Posterior cingulate gyrus (tissue), 11 donors: ENCODE data around the gene ZNF804A.
"Not testable (repeated sequence)": the region's sequence is repeated elsewhere in the genome, so short reads cannot be mapped to it uniquely, and the experiment has no call there.

Experiments
- DNase-seq, 10 donors: peaks; one replicate each; pipeline versions ENCODE4 v3.0.0 to v3.0.0-alpha.2; 2020 to 2021; ENCODE audit warnings: mixed read lengths in 3 of 10
- intact Hi-C: fragments of 100-400 bp; cut with DNase I; formaldehyde crosslinking; loops from one replicate; pipeline ENCODE4 v1.15.1; 2023

The ZNF804A gene

DNA sequence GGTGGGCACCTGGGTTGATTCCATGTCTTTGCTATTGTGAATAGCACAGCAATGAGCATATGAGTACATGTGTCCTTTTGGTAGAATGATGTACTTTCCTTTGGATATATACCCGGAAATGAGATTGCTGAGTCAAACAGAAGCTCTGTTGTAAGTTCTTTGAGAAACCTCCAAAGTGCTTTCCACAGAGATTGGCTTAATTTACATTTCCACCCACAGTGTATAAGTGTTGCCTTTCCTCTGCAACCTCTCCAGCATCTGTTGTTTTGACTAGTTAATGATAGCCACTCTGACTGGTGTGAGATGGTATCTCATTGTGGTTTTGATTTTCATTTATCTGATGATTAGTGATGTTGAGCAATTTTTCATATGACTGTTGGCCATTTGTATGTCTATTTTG is 194.8 kb downstream of the ZNF804A start:
- intact Hi-C loops: no loop called here
- no peak for DNase-seq

GRCh38 chr2:184799379-184799778 is 201.1 kb downstream of the ZNF804A start:
- no peak for DNase-seq
- intact Hi-C loops: no loop called here

DNA sequence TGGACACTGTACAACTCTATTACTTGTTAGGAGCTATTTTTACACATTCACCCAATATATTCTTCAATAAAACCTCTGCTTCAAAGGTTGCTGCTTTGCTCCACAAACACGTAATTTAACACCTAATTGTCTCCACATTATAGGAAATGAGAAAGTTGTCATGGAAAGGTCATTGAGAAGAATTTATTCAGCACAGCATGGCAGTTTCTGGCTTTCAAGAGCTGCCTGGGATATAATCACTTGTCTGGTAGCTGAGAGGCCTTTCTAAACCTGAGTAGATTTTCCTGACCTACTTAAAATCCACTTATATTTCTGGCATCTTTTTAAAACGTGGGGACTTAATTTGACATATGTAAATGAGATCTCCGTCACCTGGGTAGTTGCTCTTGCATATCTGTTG is 216.1 kb downstream of the ZNF804A start:
- no peak for DNase-seq
- intact Hi-C loops: no loop called here

GRCh38 chr2:184815824-184816223 is 217.5 kb downstream of the ZNF804A start:
- intact Hi-C loops: no loop called here
- no peak for DNase-seq

DNA sequence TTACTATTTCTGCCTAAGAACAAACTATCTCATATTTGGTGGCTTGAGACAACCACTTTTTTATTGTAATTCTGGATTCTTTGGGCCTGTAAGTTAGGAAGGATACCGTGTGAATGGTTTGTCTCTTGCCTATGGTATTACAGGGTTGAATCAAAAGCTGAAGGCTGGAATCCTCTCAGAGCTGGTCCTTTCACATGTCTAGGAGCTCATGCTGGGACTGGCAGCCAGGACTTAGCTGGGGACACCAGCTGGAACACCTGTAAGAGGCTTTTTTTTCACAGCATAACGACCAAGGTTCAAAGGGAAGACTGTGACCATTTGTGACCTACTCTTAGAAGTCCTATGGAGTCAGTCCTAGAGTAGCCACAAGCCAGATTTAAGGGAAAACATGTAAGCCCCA is 226.3 kb downstream of the ZNF804A start:
- intact Hi-C loops: no loop called here
- DNase-seq: no peak

DNA sequence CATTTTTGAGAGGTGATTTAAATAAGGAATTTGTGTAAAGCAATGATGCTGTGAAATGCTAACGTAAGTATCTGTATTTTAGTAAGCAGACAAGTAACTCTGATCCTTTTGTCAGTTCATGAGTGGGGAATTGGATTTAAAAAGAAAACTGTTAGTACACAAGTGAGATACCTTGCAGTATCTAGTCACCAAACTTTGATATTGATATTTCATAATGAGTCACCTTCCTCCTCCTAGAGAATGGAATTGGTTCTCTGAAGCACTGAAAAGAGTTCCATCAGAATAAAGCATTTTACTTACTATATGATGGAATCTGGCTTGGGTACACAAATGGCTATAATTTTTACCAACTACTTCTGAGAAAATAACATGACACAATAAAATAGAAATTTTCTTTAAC is 232.2 kb downstream of the ZNF804A start:
- intact Hi-C loops: no loop called here
- DNase-seq: no peak

DNA sequence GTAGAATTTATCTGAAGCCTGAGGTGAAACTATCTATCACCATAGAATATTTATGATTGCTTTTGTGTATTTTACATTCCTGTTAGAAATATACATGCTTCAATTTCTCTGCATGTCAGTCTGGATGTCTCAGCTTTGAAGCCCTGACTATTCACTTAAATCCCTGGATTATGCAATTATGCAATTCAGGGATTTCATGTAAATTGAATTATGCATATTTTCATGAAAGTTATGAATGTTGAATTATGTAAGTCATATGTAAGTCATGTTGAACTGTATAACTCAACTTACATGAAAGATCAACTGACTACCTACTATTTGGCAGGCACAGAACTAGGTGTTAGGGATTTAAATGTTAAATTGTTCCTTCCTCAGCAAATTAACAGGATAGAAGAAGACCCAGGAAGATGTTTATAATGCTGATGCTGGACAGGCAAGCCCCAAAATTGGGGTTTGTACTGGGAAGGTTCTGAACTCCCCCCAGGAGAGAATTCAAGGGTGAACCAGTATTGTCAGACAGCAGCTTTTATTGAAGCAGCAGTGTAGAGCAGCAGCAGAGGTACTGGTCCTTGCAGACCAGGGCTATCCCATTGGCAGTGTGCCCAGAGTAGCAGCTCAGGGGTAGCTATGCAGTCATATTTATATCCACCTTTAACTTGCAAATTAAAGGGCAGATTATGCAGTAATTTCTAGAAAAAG is 236.5 kb downstream of the ZNF804A start:
- intact Hi-C loops: no loop called here
- peak in 2 of 10 donors; percentile 51 to 59 for DNase-seq

- DNase-seq: peak in 1 of 10 donors; percentile 24
- intact Hi-C loops: no loop called here
These were observed 237.0 kb downstream of the ZNF804A start for GRCh38 chr2:184835398-184835715.

DNA sequence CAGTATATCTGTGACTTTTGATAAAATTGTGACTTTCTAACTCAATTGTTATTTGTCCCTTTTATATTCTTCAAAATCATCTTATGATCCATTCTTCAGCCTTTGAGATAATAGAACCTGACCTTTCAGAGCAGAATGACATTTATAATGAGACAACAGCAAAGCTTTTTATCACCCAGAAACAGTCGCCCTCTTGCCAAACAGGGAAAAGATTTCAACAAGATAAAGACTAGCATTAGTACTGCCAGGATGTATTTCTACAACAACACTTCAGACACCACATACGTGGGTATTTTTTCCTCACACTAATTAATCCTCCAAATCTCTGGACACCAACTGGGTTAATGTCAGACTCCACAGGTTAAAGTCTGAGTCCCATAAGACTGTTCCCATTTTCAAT is 249.0 kb downstream of the ZNF804A start:
- DNase-seq: no peak
- intact Hi-C loops: no loop called here

GRCh38 chr2:184849516-184849915 is 251.2 kb downstream of the ZNF804A start:
- intact Hi-C loops: no loop called here
- no peak for DNase-seq

DNA sequence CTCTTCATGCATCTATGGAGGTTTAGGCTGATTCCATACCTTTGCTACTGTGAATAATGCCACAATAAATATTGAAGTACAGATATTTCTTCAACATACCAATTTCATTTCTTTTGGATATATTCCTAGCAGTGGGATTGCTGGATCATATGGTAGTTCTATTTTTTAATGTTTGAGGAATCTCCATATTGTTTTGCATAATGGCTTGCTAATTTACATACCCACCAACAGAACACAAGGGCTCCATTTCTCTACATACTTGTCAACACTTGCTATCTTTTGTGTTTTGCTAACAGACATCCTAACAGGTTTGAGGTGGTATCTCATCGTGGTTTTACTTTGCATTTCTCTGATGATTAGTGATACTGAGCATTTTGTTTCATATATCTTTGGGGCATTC is 253.2 kb downstream of the ZNF804A start:
- no peak for DNase-seq
- intact Hi-C loops: no loop called here

DNA sequence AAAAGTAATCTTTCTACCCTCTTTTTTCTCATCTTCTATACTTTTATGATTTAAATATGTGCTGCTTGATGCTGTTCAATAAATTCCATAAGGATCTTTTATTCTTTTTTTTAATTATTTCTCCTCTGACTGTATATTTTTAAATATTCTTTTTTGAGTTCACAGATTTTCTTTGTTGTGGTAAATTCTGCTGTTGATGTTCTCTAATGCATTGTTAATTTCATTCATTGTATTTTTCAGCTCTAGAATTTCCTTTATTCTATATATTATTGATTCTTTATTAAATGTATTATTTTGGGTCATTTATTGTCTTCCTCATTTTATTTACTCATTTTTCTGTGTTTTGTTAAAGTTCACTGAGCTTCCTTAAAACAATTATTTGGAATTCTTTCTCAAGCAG is 260.9 kb downstream of the ZNF804A start:
- DNase-seq: no peak
- intact Hi-C loops: no loop called here

DNA sequence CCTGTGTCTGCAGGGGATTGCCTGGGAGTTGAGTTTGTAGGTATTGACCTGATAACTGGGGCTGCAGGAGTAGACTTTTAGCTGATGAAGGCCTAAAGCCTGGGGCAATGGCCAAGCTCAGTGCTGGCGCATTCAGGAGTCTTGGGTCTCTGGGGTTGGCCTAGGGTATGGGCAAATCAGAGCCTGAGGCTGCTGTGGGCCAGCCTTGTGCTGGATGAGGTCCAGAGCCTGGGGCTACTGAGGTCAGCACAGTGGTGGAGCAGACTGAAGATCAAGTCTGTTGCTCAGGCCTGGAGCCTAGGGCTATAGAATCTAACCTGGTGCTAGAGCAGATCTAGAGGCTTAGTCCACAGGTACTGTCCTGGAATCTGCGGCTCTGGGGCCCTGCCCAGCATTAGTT is 262.4 kb downstream of the ZNF804A start:
- intact Hi-C loops: no loop called here
- peak in 1 of 10 donors; percentile 54 for DNase-seq

DNA sequence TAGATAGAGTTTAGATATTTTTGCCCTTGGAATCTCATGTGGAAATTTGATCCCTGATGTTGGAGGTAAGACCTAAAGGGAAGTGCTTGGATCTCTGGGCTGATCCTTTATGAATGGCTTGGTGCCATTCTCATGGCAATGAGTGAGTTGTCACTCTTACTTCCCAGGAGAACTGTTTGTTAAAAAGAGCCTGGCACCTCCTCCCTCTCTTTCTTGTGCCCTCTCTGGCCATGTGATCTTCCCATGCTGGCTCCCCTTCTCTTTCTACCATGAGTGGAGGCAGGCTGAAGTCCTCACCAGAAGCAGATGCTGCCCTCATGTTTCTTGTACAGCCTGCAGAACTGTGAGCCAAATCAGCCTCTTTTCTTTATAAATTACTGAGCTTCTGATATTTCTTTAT is 276.9 kb downstream of the ZNF804A start:
- intact Hi-C loops: no loop called here
- peak in 1 of 10 donors; percentile 26 for DNase-seq

- intact Hi-C loops: no loop called here
- no peak for DNase-seq
These were observed 277.6 kb downstream of the ZNF804A start for GRCh38 chr2:184875911-184876310.

DNA sequence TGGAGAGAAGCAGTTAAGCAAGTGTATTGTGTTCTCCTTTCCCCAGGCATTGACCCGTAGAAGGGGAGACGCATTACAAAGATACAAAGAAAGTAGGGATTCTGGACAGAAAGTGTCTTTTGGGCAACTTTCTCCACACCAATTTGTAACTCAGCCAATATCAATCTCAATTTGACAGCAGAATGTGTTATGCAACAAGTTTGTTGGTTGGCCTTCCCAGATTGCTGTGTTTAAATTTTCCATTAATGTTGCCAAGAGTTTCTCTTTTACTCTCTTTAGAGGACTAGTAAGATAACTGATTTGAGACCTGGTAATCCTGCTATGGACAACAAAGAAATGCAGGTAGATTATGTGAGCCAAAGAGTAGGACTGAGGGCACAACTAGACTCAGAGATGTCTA is 279.6 kb downstream of the ZNF804A start:
- DNase-seq: no peak
- intact Hi-C loops: no loop called here

- intact Hi-C loops: no loop called here
- DNase-seq: no peak
These were observed 281.3 kb downstream of the ZNF804A start for GRCh38 chr2:184879671-184880070.

- intact Hi-C loops: not testable (repeated sequence)
These were observed 288.3 kb downstream of the ZNF804A start for GRCh38 chr2:184886585-184886984.

GRCh38 chr2:184890311-184890710 is 292.0 kb downstream of the ZNF804A start:
- intact Hi-C loops: no loop called here
- DNase-seq: no peak

More at GRCh38 chr2:184886585-184886984, 288.3 kb downstream of the ZNF804A start:
- DNase-seq: peak in 2 of 10 donors; percentile 42 to 62

DNA sequence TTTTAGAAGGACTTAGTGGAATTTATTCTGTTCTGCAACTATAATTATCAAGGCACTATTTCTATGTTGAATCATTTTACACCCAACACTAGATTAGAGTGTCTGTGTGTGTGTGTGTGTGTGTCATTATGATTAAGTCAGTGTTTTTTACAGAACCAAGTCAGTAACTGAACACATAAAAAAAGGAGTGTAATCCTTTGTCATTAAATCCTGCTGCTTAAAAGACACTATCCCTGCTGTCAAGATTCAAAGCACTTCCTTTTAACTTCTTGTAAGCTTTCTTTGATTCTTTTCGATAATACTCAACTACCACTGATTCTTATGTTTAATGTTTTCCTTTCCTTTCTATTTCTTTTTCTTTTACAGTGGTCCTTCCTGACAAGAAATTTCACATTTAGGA is 306.7 kb downstream of the ZNF804A start:
- DNase-seq: no peak
- intact Hi-C loops: no loop called here

GRCh38 chr2:184906160-184906559 is 307.8 kb downstream of the ZNF804A start:
- intact Hi-C loops: no loop called here

DNA sequence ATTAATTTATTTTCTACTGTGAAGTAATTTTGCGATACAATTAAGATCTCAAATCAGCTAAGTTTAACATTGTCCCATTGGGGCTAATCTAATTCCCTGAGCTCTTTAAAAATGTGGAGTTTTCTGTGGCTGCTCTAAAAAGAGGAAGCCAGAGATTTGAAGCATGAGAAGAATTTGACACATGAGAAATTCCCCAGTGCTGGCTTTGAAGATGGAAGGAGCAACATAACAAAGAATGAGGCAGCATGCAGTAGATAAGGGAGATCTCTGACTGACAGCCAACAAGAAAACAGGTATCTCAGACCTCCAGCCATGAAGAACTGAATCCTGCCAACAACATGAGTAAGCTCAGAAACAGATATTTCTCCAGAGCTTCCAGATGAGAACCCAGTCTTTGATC is 308.4 kb downstream of the ZNF804A start:
- intact Hi-C loops: no loop called here
- DNase-seq: no peak

More at GRCh38 chr2:184906160-184906559, 307.8 kb downstream of the ZNF804A start:
- DNase-seq: no peak

DNA sequence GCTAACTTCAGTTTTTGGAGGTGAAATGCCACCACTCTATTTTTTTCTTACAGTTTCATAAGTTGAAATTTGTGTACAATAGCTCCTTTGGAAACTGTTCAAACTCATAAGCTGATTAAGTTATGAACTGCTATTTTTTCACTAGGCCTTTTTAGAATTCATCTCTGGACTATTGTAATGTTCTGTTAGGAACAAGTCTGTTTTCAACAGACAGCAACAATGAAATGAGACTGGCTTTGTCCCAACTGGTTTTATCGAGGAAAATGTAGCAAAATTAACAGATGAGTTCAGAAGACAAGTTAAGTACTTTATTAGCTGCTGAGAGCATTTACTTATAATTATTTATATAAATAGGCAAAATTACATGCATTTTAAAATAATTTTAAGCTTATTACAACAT is 310.6 kb downstream of the ZNF804A start:
- intact Hi-C loops: no loop called here
- no peak for DNase-seq
